Osteoblast (primary cell): ENCODE results near the gene TGM4. TPM values are rescaled to one million over a fixed set of nuclear protein-coding genes. Genes with fewer than 3 reads are reported as not detected.
"Not testable (repeated sequence)": the region's sequence is repeated elsewhere in the genome, so short reads cannot be mapped to it uniquely, and the experiment has no call there.

Experiments
- DNase-seq: peaks from one replicate; pipeline ENCODE4 v3.0.0; 2011; ENCODE audit warnings: low spot score, mixed read lengths; ENCODE audit not compliant: insufficient read length; ENCODE audit errors: missing footprints
- H2AFZ ChIP-seq: 2 replicates; pipeline ENCODE4 v1.6.0; 2011; ENCODE audit warnings: mild to moderate bottlenecking, low read length
- H3K27ac ChIP-seq: 2 replicates; pipeline ENCODE4 v1.5.1; 2011; ENCODE audit warnings: mild to moderate bottlenecking, low read depth, low read length, moderate library complexity
- H3K27me3 ChIP-seq: 2 replicates; pipeline ENCODE4 v1.6.0; 2012; ENCODE audit warnings: mild to moderate bottlenecking, control low read depth, inconsistent platforms, low read length, moderate library complexity; ENCODE audit not compliant: insufficient read depth
- H3K36me3 ChIP-seq: 2 replicates; pipeline ENCODE4 v1.5.1; 2011; ENCODE audit warnings: mild to moderate bottlenecking, low read length, control low read depth, moderate library complexity; ENCODE audit not compliant: insufficient read depth
- H3K4me1 ChIP-seq: 2 replicates; pipeline ENCODE4 v1.5.1; 2011; ENCODE audit warnings: mild to moderate bottlenecking, low read length, control low read depth, moderate library complexity; ENCODE audit not compliant: insufficient read depth
- H3K4me2 ChIP-seq: 2 replicates; pipeline ENCODE4 v1.6.0; 2011; ENCODE audit warnings: mild to moderate bottlenecking, low read length; ENCODE audit not compliant: insufficient read depth
- H3K4me3 ChIP-seq: fragments of 200-600 bp; sonication (generic); 3 replicates; pipeline ENCODE4 v1.5.1; 2012; ENCODE audit warnings: mild to moderate bottlenecking, low read length, inconsistent platforms; ENCODE audit not compliant: insufficient read depth
- H3K79me2 ChIP-seq: 2 replicates; pipeline ENCODE4 v1.6.0; 2012; ENCODE audit warnings: mild to moderate bottlenecking, low read length, control low read depth, inconsistent platforms; ENCODE audit not compliant: insufficient read depth
- H3K9me3 ChIP-seq: 2 replicates; pipeline ENCODE4 v1.5.1; 2011; ENCODE audit warnings: low read depth, low read length, control low read depth
- H4K20me1 ChIP-seq: 2 replicates; pipeline ENCODE4 v1.6.0; 2012; ENCODE audit warnings: mild to moderate bottlenecking, low read length, control low read depth; ENCODE audit not compliant: insufficient read depth
- total RNA-seq: library from RNA; depleted of rRNA; stranded (reverse); fragments of >200 nt; gene quantifications from 2 replicates; pipeline ENCODE4 v1.2.3, GENCODE V29; 2012
- TF ChIP-seq, protein P1 (sequence below): IDR thresholded peaks from 2 replicates; pipeline ENCODE4 v1.5.1; 2011; ENCODE audit warnings: mild to moderate bottlenecking, low read depth, low read length, moderate library complexity; ENCODE audit errors: extremely low read depth

TGM4 gene
- total RNA-seq, 1 donor, result not detected

DNA sequence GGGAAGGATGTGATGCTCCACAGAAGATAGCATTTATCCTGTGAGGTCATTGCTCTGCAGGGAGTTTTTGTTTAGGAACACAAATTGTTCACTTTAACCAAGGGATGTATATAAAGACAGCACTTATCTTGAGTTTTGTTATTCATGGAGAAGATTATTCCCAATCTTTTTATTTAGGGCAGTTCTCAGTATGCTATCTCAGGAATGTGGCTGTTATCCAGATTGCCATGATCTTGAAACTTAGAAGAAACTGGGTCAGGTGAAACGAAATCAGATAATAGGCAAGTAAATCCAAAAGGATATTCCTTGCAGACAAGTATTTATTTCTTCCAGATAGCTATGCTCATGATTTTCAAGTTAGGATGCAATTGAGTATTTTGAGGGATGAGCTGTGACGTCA is 32.0 kb upstream of the TGM4 start:
- Histone ChIP-seq H3K9me3 (no peaks in the 10 kb centered on the region), H2AFZ (no peak overlapping the region), H3K4me3 (no peak overlapping the region), H3K36me3 (peaks cover 13% of the 10 kb centered on the region), H3K27me3 (no peaks in the 10 kb centered on the region), H3K79me2 (no peaks in the 10 kb centered on the region), H3K4me1 (peaks cover 5% of the 10 kb centered on the region), H3K4me2 (no peak overlapping the region), H3K27ac (no peak overlapping the region), H4K20me1 (no peaks in the 10 kb centered on the region)
- TF ChIP-seq, protein P1, sequence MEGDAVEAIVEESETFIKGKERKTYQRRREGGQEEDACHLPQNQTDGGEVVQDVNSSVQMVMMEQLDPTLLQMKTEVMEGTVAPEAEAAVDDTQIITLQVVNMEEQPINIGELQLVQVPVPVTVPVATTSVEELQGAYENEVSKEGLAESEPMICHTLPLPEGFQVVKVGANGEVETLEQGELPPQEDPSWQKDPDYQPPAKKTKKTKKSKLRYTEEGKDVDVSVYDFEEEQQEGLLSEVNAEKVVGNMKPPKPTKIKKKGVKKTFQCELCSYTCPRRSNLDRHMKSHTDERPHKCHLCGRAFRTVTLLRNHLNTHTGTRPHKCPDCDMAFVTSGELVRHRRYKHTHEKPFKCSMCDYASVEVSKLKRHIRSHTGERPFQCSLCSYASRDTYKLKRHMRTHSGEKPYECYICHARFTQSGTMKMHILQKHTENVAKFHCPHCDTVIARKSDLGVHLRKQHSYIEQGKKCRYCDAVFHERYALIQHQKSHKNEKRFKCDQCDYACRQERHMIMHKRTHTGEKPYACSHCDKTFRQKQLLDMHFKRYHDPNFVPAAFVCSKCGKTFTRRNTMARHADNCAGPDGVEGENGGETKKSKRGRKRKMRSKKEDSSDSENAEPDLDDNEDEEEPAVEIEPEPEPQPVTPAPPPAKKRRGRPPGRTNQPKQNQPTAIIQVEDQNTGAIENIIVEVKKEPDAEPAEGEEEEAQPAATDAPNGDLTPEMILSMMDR, result no peak
- DNase-seq, result no peak

DNA sequence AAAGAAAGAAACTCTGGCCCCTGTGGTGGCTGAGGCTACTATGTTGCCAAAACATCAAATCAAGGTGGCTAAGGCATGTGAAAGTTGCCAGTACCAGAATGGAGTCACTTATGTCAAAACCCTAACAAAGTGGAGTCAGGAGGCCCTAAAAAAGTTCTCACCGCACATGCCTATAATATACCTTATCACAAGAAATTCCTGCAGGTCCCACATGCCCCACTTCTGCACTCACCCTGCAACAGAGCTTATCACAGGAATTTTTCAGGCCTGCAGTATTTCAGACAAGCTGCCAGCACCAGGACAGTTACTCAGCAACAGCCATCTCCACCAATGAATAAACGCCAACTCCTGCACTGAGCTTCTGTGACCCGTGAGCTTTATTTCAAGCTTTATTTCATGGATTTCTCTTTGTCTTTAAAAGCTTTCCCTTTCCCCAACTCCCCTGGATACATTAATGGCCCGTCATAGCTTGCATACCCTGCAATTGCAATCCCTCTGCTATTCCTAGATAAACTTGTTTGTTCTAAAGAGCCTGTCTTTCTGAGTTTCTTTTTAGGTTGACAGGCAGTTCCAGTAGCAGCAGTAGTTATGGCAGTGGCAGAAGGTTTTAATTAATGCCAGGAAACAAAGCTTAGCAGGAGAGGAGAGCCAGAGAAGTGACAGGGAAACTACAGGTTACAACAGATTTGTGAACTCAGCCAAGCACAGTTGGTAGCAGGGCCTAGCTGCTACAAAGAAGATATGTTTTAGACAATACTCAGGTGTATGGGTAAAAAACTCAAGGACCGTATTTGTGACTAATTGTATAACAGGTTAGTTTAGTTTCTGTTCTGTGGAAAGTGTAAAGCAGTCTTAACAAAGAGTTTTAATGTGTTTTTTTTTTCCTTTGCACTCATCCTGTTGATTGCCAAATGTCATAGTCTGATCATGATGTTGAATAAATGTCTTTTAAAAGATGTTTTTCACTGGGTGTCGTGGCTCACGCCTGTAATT is 28.6 kb upstream of the TGM4 start:
- Histone ChIP-seq H3K36me3 (peaks cover 9% of the 10 kb centered on the region), H4K20me1 (no peaks in the 10 kb centered on the region), H3K27ac (no peak overlapping the region), H2AFZ (peak overlapping the region; percentile 40), H3K27me3 (no peaks in the 10 kb centered on the region), H3K9me3 (no peaks in the 10 kb centered on the region), H3K4me3 (no peak overlapping the region), H3K4me1 (peaks cover 5% of the 10 kb centered on the region), H3K79me2 (no peaks in the 10 kb centered on the region), H3K4me2 (no peak overlapping the region)
- DNase-seq, result no peak
- TF ChIP-seq, protein P1, result no peak

DNA sequence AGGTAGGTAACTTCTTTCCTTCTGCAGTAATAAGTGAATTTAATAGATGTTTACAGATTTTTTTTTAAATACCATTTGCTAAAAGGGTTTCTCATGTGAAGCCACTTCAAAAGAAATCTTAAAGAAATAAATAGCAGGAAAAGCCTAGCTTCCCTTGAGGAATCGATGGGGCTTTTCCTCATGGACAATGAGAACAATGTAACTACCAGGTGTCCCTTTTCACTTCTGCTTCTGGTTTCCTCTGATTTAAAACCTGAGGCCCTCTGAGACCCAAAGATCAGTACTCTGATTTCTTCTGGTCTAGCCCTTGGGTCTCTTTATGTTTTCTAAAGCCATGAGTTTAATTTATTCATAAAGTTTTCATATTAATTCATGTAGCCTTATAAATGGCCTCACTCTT is 25.8 kb upstream of the TGM4 start:
- Histone ChIP-seq H2AFZ (no peak overlapping the region), H3K27me3 (no peaks in the 10 kb centered on the region), H3K36me3 (peaks cover 10% of the 10 kb centered on the region), H3K9me3 (no peaks in the 10 kb centered on the region), H4K20me1 (no peaks in the 10 kb centered on the region), H3K79me2 (no peaks in the 10 kb centered on the region), H3K4me3 (no peak overlapping the region), H3K4me1 (peaks cover 5% of the 10 kb centered on the region), H3K27ac (no peak overlapping the region), H3K4me2 (no peak overlapping the region)
- no peak for DNase-seq
- TF ChIP-seq, protein P1, result no peak

DNA sequence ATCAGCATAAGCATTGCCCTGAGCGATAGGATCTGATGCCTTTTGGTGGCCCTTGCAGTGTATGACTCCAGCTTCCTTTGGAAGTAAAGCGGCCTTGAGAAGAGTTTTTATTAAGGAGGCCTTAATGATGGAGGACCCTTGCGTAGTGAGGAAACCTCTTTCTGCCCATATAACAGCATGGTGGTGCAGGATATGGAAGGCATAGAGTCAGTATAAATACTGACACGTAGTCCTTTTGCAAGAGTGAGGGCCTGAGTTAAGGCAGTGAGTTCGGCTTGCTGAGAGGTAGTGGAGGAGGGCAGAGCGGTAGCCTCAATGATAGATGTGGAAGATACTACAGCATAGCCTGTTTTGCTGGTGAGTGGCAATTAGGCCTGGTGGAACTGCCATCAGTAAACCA is 17.7 kb upstream of the TGM4 start:
- H3K27me3 ChIP-seq, result not testable (repeated sequence)

More for the DNA sequence above, 17.7 kb upstream of the TGM4 start:
- not testable (repeated sequence) for H4K20me1 ChIP-seq, H3K79me2 ChIP-seq, DNase-seq, H3K9me3 ChIP-seq, H3K4me3 ChIP-seq, H3K4me2 ChIP-seq, H3K4me1 ChIP-seq, H3K36me3 ChIP-seq, H2AFZ ChIP-seq, H3K27ac ChIP-seq
